Right atrium auricular region (tissue), 2 donors: ENCODE measurements around the gene INPP5D. TPM values are rescaled to one million over a fixed set of nuclear protein-coding genes. Genes with fewer than 3 reads are reported as not detected.

Experiments
- DNase-seq: peaks from one replicate; pipeline ENCODE4 v3.0.0-alpha.2; 2019; ENCODE audit warnings: low spot score
- H3K27ac ChIP-seq, 2 donors: fragments of 200-600 bp; sonication (generic); 1 replicate in 1 of 2; 2 replicates in 1 of 2; pipeline ENCODE4 v1.5.1; 2016 to 2019
- H3K27me3 ChIP-seq, 2 donors: fragments of 200-600 bp; sonication (generic); one replicate each; pipeline versions ENCODE4 v1.5.1 to v1.6.0; 2017 to 2019
- H3K36me3 ChIP-seq: fragments of 200-600 bp; sonication (generic); one replicate; pipeline ENCODE4 v1.5.1; 2016
- H3K4me1 ChIP-seq, 2 donors: fragments of 200-600 bp; sonication (generic); one replicate each; pipeline versions ENCODE4 v1.5.1 to v1.6.0; 2017 to 2019
- H3K4me3 ChIP-seq, 2 donors: fragments of 200-600 bp; sonication (generic); 1 replicate in 1 of 2; 2 replicates in 1 of 2; pipeline ENCODE4 v1.5.1; 2017 to 2019; ENCODE audit warnings: mild to moderate bottlenecking in 1 of 2, moderate library complexity in 1 of 2
- H3K9me3 ChIP-seq, 2 donors: fragments of 200-600 bp; sonication (generic); one replicate each; pipeline ENCODE4 v1.5.1; 2019
- CTCF ChIP-seq, 2 donors: fragments of 200-600 bp; sonication (generic); IDR thresholded peaks; one replicate each; pipeline ENCODE4 v1.5.1; 2019; ENCODE audit warnings: antibody characterized with exemption in 2 of 2
- total RNA-seq, 2 donors: library from RNA; depleted of rRNA; stranded (reverse); fragments of >200 nt; gene quantifications; one replicate each; pipeline ENCODE4 v1.1.0, GENCODE V29; 2016

The INPP5D gene
- total RNA-seq, 2 donors from 2014 or later: 2.9 to 7.0 TPM

GRCh38 chr2:233068762-233069418, 8.7 kb downstream of the INPP5D start:
- peaks cover 0 to 7% of the 10 kb centered on the region in 2 donors for H3K4me1 ChIP-seq

GRCh38 chr2:233072838-233073237, 12.7 kb downstream of the INPP5D start:
- H3K4me1 ChIP-seq: peaks cover 0 to 15% of the 10 kb centered on the region in 2 donors
- peaks cover 0 to 10% of the 10 kb centered on the region in 2 donors for H3K9me3 ChIP-seq
- H3K36me3 ChIP-seq: no peaks in the 10 kb centered on the region

More at GRCh38 chr2:233068762-233069418, 8.7 kb downstream of the INPP5D start:
- Histone ChIP-seq H3K27ac (no peak overlapping the region), H3K27me3 (no peaks in the 10 kb centered on the region), H3K9me3 (peaks cover 0 to 10% of the 10 kb centered on the region in 2 donors), H3K36me3 (no peaks in the 10 kb centered on the region), H3K4me3 (no peak overlapping the region)
- TF ChIP-seq CTCF (IDR thresholded peaks at IDR 0.05): no peak
- no peak for DNase-seq

GRCh38 chr2:233074106-233074505, 14.0 kb downstream of the INPP5D start:
- no peak for TF ChIP-seq CTCF (IDR thresholded peaks at IDR 0.05)
- Histone ChIP-seq H3K4me1 (peaks cover 0 to 16% of the 10 kb centered on the region in 2 donors), H3K27me3 (no peaks in the 10 kb centered on the region), H3K36me3 (no peaks in the 10 kb centered on the region), H3K4me3 (no peak overlapping the region), H3K9me3 (peaks cover 0 to 10% of the 10 kb centered on the region in 2 donors), H3K27ac (no peak overlapping the region)
- DNase-seq: no peak

More at GRCh38 chr2:233072838-233073237, 12.7 kb downstream of the INPP5D start:
- TF ChIP-seq CTCF (IDR thresholded peaks at IDR 0.05): no peak
- DNase-seq: no peak
- Histone ChIP-seq H3K27me3 (no peaks in the 10 kb centered on the region), H3K4me3 (no peak overlapping the region), H3K27ac (no peak overlapping the region)

GRCh38 chr2:233075141-233075965, 15.2 kb downstream of the INPP5D start:
- Histone ChIP-seq H3K27me3 (no peaks in the 10 kb centered on the region), H3K27ac (no peak overlapping the region), H3K9me3 (peaks cover 0 to 10% of the 10 kb centered on the region in 2 donors), H3K36me3 (no peaks in the 10 kb centered on the region), H3K4me3 (no peak overlapping the region), H3K4me1 (peaks cover 0 to 24% of the 10 kb centered on the region in 2 donors)
- TF ChIP-seq CTCF (IDR thresholded peaks at IDR 0.05): no peak
- DNase-seq: no peak

- no peak overlapping the region for H3K27ac ChIP-seq
- no peak for TF ChIP-seq CTCF (IDR thresholded peaks at IDR 0.05)
Observed at GRCh38 chr2:233075966-233076339, 15.8 kb downstream of the INPP5D start.

More at GRCh38 chr2:233075966-233076339, 15.8 kb downstream of the INPP5D start:
- Histone ChIP-seq H3K9me3 (peaks cover 0 to 10% of the 10 kb centered on the region in 2 donors), H3K27me3 (no peaks in the 10 kb centered on the region), H3K4me3 (no peak overlapping the region), H3K4me1 (peaks cover 0 to 24% of the 10 kb centered on the region in 2 donors), H3K36me3 (no peaks in the 10 kb centered on the region)
- DNase-seq: no peak
